ENCODE measurements around the gene KCNQ1.
"Not testable (repeated sequence)": the region's sequence is repeated elsewhere in the genome, so short reads cannot be mapped to it uniquely, and the experiment has no call there.

The KCNQ1 gene

GRCh38 chr11:2472428-2473186 is 27.8 kb downstream of the KCNQ1 start:
- DNase-seq (ENCODE audit: low read depth in 2 of 2), result no peak

- DNase-seq (ENCODE audit: low read depth in 2 of 2), result no peak
These were observed 28.7 kb downstream of the KCNQ1 start for GRCh38 chr11:2473361-2474058.

- DNase-seq (ENCODE audit: low read depth in 2 of 2), result no peak
These were observed 29.5 kb downstream of the KCNQ1 start for GRCh38 chr11:2474059-2474901.

- DNase-seq (ENCODE audit: low read depth in 2 of 2), result no peak
These were observed 30.5 kb downstream of the KCNQ1 start for GRCh38 chr11:2475136-2475918.

GRCh38 chr11:2477254-2477653 is 32.4 kb downstream of the KCNQ1 start:
- DNase-seq (ENCODE audit: low read depth in 2 of 2), result no peak

- DNase-seq (ENCODE audit: low read depth in 2 of 2), result no peak
These were observed 33.1 kb downstream of the KCNQ1 start for GRCh38 chr11:2477936-2478335.

GRCh38 chr11:2480067-2480873 is 35.5 kb downstream of the KCNQ1 start:
- not testable (repeated sequence) for DNase-seq (ENCODE audit: low read depth in 2 of 2)

GRCh38 chr11:2480874-2481220 is 36.0 kb downstream of the KCNQ1 start:
- no peak for DNase-seq (ENCODE audit: low read depth in 2 of 2)

- DNase-seq (ENCODE audit: low read depth in 2 of 2), result no peak
These were observed 36.4 kb downstream of the KCNQ1 start for GRCh38 chr11:2481253-2481652.

GRCh38 chr11:2482204-2482603 is 37.4 kb downstream of the KCNQ1 start:
- no peak for DNase-seq (ENCODE audit: low read depth in 2 of 2)

- no peak for DNase-seq (ENCODE audit: low read depth in 2 of 2)
These were observed 37.9 kb downstream of the KCNQ1 start for GRCh38 chr11:2482745-2483144.

GRCh38 chr11:2483426-2483825 is 38.6 kb downstream of the KCNQ1 start:
- no peak for DNase-seq (ENCODE audit: low read depth in 2 of 2)

GRCh38 chr11:2484576-2485125 is 39.8 kb downstream of the KCNQ1 start:
- DNase-seq (ENCODE audit: low read depth in 2 of 2), result no peak

- DNase-seq (ENCODE audit: low read depth in 2 of 2), result no peak
These were observed 43.2 kb downstream of the KCNQ1 start for GRCh38 chr11:2488004-2488403.

GRCh38 chr11:2489083-2489482 is 44.3 kb downstream of the KCNQ1 start:
- no peak for DNase-seq (ENCODE audit: low read depth in 2 of 2)

GRCh38 chr11:2497951-2498350 is 53.1 kb downstream of the KCNQ1 start:
- DNase-seq (ENCODE audit: low read depth in 2 of 2), result not testable (repeated sequence)

GRCh38 chr11:2498750-2499149 is 53.9 kb downstream of the KCNQ1 start:
- no peak for DNase-seq (ENCODE audit: low read depth in 2 of 2)

- DNase-seq (ENCODE audit: low read depth in 2 of 2), result no peak
These were observed 62.5 kb downstream of the KCNQ1 start for GRCh38 chr11:2507212-2507901.

- DNase-seq (ENCODE audit: low read depth in 2 of 2), result no peak
These were observed 63.3 kb downstream of the KCNQ1 start for GRCh38 chr11:2507945-2508749.

All from activated CD4-positive, alpha-beta T cell treated with anti-CD3 and anti-CD28 coated beads for 24 hours (primary cell).